ENCODE measurements around the gene SMYD3.

Gene SMYD3

DNA sequence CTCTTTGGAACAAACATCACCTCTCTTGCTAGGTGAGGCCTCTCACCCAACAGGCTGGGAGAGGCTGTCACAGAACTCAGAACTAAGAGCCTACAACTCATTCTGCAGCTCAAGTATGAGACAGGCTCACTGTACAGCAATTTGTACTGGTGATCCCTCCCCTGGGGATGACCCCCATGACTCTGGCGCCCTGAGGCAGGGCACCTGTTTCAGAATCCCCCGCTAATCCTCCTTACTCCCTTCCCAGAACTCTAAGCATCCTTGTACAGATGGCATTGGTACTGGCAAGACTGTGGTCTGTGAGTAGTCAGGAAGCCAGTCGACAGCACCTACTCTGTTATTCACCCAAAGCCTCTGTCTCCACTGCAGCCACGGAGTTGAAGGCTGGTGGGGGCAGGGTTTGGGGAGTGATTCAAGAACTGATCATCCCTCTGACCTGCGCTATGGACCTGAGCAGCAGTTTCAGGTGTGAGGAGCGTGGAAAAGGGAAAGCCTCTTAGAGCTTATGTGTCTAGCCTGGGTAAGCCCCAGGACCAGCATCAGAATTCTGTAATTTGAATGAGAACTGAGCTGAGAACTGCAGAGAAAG lies 696.8 kb downstream of the SMYD3 start:
- DNase-seq, result peak; percentile 9

DNA sequence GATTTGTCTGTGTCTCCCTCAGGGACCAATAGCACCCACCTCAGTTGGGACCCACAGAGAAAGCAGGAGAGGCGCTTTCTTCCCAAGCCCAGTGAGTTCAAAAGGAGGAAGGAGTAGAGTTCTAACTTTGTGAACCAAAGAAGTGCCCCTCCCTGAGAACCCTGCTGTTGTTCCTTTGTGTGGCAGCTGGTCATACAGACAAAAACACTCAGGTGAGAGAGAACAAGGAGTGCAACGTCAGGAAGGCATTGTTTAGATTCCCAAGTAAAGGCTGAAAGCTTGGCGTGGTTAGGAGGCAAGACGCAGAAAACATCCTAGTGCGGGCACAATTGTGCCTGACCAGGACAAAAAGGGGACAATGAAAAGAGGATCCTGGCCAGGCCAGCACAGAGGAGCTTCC lies 697.7 kb downstream of the SMYD3 start:
- DNase-seq, result no peak

DNA sequence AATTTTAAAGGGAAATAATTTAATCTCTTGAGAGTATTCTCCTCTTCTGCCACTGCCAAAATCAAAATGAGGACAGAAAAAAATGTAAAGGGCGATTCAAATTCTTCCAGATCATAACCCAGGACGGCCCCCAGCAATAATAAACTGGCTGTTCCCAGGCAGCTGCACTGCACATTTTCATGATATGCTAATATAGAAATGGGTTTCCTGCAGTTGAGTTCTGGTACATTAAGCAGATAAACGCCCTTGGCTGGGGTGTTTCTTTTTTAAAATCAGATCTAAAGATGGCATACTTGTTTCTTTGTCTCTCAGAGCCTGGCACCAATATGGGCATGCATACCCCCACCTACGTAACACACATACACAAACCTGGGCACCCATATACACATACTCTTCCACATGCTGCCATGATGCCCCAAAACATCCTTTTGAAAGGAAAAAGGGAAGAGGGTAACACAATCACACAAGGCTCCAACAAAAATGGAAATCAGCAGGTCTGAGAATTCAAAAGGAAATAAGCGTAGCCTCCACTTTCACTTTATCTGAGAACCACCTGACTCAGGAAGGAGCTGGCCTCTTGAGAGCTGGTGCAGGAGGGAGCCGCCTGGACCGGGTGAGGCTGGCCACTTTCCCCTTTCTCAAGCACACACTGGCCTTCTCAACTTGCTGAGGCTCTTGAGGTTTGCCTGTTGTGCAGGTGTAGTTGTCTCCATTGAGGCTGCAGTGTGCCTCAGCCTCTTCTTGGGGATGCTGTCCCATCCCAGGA lies 698.9 kb downstream of the SMYD3 start:
- no peak for DNase-seq

DNA sequence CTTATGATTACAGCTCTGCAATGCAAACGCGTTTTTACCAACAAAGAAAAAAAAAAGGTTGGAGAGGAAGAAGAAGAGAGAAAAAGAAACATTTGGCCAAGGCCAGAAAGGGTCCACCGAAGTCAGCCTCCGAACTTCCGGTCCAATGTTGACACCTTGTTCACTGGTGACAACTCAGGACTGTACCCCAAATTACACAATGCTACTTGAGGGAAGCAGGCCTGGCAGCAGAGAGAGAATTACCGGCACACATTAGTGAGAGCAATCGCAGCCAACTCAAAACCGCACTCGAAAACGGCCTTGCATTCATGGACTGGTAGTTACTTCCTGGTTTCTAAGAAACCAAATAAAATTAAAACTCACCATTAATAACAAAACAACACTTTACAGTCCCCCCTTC lies 699.8 kb downstream of the SMYD3 start:
- DNase-seq, result peak; percentile 41

DNA sequence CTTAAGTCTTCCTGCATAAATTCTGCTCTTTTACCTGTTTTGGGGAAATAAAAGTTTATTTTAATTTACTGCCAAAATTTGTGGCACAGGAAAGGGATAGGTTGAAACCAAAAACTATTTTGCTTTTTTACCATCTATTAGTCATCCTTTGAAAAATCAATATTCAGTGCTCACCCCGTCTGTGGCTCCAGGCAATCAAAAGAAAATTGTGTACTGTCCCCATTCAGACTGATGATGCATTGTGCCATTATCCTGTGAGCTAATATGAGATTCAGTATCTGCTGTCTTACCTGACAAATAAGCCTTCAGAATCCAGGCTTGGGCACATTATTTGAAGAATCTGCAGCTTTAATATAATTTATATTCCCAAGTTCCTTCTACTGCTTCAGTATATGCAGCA lies 701.5 kb downstream of the SMYD3 start:
- no peak for DNase-seq

DNA sequence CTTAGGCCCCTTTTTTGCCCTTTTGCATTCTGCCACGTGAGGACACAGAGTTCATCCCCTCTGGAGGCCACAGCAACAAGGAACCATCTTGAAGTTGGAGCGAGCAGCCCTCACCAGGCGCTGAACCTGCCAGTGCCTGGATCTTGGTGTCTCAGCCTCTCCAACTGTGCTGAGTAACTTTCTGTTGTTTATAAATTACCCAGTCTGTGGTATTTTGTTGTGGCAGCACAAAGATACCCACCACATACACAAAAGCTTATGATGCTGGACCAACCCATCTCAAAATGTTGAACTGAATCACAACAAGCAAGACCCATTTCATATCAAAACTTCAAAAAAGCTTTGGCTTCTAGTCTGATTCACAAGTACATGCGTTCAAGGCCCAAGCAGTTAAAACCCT lies 702.4 kb downstream of the SMYD3 start:
- no peak for DNase-seq

DNA sequence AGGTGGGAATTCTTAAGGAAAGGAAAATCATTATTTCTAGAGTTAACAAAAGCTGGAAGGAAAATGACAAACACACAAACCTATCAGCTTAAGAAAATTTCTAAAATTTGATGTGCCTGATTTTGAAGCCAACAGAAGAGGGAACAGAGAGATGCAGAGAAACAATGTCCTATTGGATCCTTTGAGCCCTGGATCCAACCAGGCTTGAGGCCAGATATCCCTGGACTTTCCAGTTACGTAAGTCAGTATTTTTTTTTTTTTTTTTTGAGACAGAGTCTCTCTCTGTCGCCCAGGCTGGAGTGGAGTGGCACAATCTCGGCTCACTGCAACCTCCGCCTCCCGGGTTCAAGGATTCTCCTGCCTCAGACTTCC lies 703.4 kb downstream of the SMYD3 start:
- no peak for DNase-seq

DNA sequence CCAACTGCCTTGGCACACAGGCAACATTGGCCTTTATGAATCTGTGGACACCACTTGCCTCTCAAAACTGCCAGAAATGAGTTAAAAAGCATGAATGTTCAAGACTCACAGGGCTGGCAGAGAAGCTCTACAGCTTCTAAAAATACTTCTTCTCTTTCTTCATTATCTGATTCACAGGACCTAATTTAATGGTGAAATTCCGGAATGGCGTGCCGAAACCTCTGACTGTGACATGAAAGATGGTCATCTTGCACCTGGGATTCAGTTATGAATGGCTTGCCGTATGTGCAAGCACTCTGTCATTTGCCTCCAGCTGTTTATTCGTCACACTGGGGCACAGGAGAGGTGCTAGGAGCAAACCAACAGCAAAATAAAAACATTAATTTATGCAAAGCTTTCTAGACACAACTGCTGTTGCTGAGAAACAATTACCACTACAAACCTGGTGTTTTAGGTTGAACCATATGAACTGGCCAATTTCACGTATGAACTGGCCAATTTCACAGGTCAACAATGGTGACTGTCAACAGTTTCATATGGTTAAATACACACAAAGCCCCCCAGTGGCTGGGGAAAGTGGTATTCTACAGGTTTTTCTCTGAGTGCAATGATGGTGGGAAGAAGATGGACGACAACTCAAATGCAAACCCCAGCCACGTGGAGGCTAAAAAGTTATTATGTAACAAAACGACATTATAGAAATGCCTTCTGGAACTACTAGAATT lies 704.0 kb downstream of the SMYD3 start:
- no peak for DNase-seq

DNA sequence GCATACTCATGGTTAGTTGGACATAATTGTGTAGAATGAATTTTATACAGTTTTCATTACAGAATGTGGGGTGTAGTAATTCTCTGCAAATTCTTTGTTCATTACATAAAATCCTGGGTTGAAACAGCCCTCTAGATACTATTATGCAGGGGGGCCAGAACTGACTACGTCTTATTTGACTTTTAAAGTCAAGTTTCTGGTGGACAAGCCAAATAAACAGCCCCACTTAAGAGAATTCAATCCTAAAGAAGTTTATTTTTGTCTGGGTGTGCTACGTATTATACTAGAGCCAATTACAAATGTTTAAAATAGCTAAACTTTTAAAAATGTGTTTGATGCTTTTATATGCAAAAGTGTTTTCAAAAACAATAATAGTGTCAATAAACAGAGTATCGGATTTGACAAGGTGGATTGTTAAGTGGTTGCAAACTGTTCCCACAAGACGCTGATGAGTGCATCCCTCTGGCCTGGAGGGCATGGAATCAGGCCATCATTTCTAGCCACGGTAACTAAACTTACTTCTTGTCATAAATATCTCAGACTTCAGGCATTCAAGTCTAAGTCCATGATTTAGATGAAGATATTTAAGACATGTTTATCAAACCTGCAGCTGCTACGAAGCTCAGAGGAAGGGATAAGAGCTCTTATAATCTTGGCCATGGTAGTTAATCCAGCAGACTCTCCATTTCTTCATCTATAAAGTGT lies 706.0 kb downstream of the SMYD3 start:
- no peak for DNase-seq

DNA sequence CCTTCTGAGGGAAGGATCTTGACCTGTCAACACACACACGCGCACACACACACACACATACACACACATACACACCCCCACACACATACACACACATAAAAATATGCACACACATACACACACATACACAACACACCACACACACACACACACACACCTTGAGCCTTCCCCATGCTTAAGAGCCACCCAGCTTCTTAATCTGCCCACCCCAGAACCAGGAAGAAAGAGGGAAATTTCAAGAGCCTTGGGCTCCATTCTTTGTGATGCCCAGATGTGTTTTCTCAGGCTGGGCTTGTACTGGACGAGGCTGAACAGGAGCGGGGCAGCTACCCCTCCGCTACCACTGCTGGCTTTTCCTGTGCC lies 708.7 kb downstream of the SMYD3 start:
- DNase-seq, result no peak

DNA sequence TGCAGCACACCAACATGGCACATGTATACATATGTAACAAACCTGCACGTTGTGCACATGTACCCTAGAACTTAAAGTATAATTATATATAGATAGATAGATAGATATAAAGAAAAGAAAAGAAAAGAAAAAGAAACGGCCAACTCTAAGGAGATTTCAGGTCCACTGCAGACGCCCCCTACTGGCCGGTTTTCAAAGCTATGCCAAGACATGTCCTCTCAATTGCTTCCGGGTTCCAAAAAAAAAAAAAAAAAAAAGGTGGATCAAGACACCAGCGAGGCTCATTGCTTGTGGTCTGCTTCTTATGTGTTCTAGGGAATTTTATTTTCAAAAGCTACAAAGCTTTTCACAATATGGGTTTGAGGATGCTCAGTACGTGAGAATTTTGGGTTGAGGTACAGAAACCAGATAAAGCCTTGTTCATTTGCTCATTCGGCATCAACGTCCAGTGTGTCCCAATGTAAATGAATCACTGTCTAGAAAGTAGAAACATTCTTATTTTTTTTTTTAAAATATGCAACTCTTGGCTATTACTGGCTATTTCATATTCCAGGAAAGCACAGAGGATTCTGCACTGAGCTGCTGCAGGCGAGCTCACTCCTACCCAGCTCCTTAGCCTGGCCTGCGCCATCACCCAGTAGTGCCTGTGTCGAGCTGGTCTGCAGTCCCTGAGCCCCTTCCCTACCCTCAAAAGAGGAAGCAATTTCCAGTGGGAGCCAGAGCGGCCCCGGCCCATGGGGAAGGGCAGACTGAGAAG lies 709.3 kb downstream of the SMYD3 start:
- no peak for DNase-seq

DNA sequence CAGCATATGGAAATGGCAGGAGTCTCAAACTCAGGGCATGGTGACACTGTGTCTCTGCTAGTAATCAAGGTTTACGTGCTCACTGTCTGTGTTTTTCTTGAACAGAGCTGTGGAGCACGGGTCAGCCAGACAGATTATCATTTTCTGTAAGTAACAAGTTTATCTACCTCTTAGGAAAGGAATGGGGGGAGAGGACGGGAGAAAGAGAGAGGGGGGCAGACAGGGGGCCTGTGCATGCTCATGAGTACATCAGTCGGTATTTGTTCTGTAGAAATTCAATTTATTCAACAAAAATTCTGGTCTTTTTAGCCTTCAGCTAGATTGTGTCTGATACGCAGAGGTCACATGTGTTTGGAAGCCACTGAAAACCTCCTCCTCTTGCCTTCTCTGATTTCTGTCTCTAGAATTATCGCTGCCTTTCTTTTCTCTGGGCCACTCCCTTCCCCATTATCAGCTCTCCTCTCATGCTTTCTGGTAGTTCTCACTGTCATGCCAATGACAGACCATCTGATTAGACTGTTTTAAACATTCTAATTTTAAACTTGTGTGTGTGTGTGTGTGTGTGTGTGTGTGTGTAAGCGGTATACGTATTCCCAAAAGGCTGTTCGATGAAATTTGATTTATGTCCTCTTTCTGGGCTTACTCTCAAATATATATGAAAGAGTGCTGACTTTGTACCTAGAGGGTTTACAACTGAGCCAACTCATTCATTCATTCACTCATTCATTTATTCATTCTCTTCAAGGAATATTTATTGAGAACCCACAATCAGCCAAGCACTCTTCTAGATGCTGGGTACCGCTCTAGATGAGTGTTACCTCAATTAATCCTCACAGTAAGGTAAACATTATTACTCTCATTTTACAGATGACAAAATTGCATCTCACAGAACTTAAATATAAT lies 715.4 kb downstream of the SMYD3 start:
- DNase-seq, result peak; percentile 43

DNA sequence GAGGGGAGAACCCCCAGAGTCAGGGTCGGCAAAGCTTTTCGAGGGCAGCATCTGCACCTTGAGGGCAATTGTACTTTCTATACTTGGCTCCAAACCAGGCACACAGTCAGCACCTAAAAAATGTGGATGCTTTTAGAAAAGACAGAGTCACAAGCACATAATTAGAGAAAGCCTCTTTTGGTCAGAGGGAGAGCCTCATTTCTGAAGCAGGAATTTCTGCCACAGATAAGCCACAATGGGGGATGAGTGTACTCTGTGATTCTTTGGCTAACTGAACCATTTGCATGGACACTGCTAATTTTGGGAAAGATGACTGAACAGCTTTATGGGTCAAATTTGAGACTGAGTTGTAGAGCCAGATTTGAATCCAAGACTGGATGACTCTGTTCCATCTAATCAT lies 716.6 kb downstream of the SMYD3 start:
- no peak for DNase-seq

DNA sequence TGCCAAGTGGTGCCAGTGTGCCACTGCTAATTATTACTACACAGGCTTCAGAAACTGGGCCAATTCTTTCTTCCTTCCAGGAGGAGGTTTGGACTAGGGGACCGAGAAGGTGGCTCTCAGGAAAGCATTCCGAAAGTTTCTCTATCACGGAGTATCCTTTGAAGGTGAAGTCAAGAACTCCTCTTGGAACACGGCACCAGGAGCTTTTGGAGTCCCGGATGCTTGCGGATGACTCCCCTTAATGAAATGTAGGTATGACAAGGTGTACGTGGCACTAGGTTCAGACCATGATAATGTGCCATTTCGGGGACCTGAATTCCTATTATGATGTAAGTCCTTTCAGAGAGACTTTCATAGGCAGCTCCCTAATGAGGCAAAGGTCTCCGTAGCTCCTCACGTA lies 718.2 kb downstream of the SMYD3 start:
- DNase-seq, result no peak

DNA sequence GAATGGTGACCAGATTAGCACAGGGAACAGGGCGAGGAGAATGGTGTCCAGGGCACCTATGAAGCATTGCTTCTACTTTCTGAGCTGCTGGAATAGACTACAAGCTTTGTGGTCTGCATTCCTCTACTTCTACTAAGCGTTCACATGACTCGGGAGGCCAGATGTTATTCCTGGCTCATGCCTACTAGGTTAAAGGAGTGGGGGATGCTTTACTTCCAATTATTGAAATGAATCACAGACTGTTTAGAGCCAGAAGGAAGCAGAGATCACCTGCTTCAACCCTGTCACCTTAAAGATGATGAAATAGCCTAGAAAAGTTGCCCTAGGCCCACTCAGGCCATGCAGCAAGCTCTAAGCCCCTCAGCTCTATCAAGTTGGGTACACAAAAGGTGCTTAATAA lies 718.8 kb downstream of the SMYD3 start:
- DNase-seq, result no peak

DNA sequence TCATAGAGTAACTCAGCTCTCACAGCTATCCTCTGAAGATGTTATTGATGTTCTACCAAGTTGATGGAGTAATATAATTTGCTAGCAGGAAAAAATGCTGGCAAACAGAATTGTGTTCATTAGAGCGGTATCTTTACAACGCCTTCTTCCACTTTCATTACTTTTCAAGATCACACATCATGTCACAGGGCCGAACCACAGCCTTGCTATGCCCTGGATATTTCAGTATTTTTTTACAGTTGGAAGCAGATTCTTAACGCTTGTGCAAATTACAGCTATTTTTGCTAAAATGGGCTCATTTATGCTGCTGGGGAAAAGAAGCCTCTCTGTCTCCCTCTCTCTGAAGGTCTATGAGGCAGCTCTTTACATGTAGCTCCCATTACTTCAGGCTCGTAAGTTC lies 720.1 kb downstream of the SMYD3 start:
- no peak for DNase-seq

DNA sequence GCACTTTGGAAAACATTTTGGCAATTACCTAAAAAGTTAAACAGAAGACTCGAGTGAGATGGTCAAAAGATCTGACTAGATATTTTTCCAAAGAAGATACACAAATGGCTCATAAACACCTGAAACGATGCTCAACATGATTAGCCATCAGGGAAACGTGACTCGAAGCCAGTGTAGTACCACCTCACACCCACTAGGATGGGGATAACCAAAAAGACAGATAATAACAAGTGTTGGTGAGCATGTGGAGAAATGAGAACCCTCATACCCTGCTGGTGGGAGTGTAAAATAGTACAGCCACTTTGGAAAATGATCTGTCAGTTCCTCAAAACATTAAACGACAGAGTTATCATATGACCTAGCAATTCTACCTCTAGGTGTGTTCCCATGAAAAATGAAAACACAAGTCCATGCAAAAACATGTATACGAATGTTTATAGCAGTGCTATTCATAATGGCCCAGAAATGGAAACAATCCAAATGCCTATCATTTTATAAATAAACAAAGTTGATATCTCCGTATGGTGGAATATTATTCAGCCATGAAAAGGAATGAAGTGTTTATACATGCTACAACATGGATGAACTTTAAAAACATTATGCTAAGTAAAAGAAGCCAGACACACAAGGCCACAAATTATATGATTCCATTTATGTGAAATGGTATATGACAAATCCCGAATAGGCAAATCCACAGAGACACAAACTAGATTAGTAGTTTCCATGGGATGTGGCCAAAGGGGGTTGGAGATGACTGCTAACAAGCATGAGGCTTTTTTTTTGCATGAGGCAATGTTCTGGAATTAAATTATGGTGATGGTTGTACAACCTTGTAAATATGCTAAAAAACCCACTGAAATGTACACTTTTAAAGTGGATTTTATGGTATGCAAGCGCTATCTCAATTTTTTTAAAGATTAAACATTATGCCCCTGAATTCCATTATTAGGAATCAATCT lies 727.0 kb downstream of the SMYD3 start:
- DNase-seq, result no peak

DNA sequence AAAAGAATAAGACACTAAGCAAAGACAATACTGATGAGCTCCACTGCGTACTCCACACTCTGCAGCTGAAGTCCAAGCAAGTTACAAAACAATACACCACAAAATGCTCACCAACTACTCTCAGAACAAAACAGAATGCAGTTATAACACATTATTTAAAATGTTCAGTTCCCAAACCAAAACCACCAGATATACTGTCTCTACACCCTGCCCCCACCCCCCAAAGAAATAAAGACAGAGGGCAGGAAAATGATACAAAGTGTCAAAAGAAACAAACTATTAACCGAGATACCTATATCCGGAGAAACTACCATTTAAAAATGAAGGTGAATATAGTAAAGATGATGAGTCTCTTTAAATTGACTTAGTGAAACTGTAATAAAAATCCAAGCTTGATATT lies 729.3 kb downstream of the SMYD3 start:
- no peak for DNase-seq

DNA sequence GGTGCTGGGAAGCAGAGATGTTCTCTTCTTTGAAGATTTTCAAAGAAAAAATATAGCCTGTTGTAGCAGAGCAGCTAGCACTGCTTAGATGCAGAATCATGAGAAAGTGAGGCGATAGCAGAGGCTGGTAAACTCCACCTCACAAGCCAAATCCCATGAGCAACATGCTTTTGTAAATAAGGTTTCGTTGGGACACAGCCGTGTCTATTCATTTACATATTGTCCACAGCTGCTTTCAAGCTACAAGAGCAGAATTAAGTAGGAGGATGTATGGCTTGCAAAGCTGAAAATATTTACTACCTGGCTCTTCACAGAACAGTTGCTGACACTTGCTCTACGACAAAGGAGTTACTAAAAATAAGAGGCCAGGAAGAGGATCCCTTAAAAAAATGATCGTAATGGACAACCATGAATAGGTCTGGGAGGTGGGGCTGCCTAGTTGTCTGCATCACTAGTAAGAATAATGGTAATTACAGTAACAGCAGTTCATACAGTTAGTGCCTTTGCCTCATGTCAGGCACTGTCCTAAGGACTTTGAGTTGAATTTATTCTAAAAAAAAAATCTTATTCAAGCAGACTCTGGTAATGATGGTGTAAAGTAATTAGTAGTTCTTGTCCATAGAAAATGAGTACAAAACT lies 730.3 kb downstream of the SMYD3 start:
- peak; percentile 55 for DNase-seq

DNA sequence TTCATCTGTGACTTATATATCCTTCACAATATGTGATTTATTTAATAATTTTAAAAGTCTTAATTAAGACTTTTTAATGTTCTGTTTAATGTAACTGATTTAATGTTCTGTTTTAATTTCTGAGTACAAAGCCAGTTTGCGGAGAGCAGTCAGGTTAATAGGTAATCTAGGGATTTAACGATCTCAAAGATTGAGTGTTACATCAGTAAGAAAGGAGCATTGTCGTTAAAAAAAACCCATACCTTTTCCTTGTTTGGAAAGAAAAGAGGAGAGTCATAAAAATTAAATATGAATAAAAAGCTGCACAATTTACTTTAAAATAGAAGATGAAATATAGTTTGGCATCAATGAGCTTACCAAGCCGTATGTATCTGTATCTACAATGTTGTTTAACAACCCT lies 730.9 kb downstream of the SMYD3 start:
- no peak for DNase-seq
